SK-N-SH treated with all-trans-retinoic acid at 6 μM for 48 hours (cell line): ENCODE data around the gene CRACR2B.

Source experiments
- ESRRG ChIP-seq: fragments of 250-450 bp; sonication (Bioruptor Pico); IDR thresholded peaks from 2 replicates; pipeline ENCODE4 v1.6.1; 2021; ENCODE audit warnings: mild to moderate bottlenecking
- OSR1 ChIP-seq: fragments of 250-450 bp; sonication (Bioruptor Pico); IDR thresholded peaks from 2 replicates; pipeline ENCODE4 v1.8.0; 2022; ENCODE audit warnings: moderate library complexity, mild to moderate bottlenecking, inconsistent platforms
- RARB ChIP-seq: fragments of 250-450 bp; sonication (Bioruptor Pico); IDR thresholded peaks from 2 replicates; pipeline ENCODE4 v1.8.0; 2021; ENCODE audit warnings: mild to moderate bottlenecking, moderate library complexity
- SNAI2 ChIP-seq: fragments of 250-450 bp; sonication (Bioruptor Pico); IDR thresholded peaks from 2 replicates; pipeline ENCODE4 v1.5.0; 2020; ENCODE audit warnings: mild to moderate bottlenecking, moderate library complexity
- TCF4 ChIP-seq: fragments of 250-450 bp; sonication (Bioruptor Pico); IDR thresholded peaks from 2 replicates; pipeline ENCODE4 v1.8.0; 2021; ENCODE audit warnings: mild to moderate bottlenecking, moderate library complexity, borderline replicate concordance
- TOX ChIP-seq: fragments of 250-450 bp; sonication (Bioruptor Pico); IDR thresholded peaks from 2 replicates; pipeline ENCODE4 v1.8.0; 2021; ENCODE audit warnings: mild to moderate bottlenecking, moderate library complexity, borderline replicate concordance
- ZFP3 ChIP-seq: fragments of 250-450 bp; sonication (Bioruptor Pico); IDR thresholded peaks from 2 replicates; pipeline ENCODE4 v1.5.0; 2020; ENCODE audit warnings: mild to moderate bottlenecking, moderate library complexity
- TF ChIP-seq, protein P1 (sequence below): fragments of 250-450 bp; sonication (Bioruptor Pico); IDR thresholded peaks from 2 replicates; pipeline ENCODE4 v1.5.1; 2020; ENCODE audit warnings: low read depth, mild to moderate bottlenecking, moderate library complexity
- TF ChIP-seq, protein P2 (sequence below): fragments of 250-450 bp; sonication (Bioruptor Pico); IDR thresholded peaks from 2 replicates; pipeline ENCODE4 v1.5.1; 2021; ENCODE audit warnings: mild to moderate bottlenecking, moderate library complexity
- TF ChIP-seq, protein P3 (sequence below): fragments of 250-450 bp; sonication (Bioruptor Pico); IDR thresholded peaks from 2 replicates; pipeline ENCODE4 v1.8.0; 2020; ENCODE audit warnings: mild to moderate bottlenecking, moderate library complexity, borderline replicate concordance

DNA sequence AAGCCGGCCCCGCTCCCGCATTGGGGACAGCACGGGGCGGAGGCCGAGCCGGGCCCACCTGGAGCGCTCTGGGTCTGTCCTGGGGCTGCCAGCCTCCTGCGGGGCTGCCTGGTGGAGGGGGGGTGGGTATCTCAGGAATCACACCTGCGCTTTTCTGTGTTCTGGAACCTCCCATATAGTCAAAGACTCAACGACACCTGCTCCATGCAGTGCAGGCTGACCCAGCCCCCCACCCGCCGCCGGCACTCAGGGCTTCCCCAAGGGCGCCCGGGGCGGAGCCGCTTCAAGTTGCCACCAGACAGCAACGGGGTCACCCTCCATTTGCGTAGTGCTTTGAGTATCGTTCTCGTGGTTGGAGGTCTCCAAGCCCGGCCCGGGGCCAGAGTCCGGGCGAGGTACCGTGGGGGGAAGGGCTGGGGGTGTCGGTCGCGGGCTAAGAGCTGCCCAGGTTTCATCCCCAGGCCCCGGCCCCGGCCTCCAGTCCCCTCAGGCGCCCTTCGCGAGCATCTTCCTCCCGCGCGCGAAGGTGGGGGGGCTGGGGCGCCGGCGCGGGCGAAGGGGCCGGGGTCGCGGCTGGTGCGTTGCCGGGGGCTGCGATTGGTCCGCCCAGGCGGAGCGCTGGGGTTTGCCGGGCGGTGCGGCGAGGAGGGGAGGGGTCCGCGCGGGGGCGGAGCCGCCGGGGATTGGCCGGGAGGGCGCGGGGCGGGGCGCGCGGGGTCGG is 21.5 kb downstream of the CRACR2B start:
- no peak for TF ChIP-seq ZFP3 (CRISPR knock-in tag)
- TF ChIP-seq, protein P1, sequence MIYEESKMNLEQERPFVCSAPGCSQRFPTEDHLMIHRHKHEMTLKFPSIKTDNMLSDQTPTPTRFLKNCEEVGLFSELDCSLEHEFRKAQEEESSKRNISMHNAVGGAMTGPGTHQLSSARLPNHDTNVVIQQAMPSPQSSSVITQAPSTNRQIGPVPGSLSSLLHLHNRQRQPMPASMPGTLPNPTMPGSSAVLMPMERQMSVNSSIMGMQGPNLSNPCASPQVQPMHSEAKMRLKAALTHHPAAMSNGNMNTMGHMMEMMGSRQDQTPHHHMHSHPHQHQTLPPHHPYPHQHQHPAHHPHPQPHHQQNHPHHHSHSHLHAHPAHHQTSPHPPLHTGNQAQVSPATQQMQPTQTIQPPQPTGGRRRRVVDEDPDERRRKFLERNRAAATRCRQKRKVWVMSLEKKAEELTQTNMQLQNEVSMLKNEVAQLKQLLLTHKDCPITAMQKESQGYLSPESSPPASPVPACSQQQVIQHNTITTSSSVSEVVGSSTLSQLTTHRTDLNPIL (CRISPR knock-in tag), result no peak
- TF ChIP-seq, protein P2, sequence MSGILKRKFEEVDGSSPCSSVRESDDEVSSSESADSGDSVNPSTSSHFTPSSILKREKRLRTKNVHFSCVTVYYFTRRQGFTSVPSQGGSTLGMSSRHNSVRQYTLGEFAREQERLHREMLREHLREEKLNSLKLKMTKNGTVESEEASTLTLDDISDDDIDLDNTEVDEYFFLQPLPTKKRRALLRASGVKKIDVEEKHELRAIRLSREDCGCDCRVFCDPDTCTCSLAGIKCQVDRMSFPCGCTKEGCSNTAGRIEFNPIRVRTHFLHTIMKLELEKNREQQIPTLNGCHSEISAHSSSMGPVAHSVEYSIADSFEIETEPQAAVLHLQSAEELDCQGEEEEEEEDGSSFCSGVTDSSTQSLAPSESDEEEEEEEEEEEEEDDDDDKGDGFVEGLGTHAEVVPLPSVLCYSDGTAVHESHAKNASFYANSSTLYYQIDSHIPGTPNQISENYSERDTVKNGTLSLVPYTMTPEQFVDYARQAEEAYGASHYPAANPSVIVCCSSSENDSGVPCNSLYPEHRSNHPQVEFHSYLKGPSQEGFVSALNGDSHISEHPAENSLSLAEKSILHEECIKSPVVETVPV (CRISPR knock-in tag), result no peak
- TF ChIP-seq, protein P3, sequence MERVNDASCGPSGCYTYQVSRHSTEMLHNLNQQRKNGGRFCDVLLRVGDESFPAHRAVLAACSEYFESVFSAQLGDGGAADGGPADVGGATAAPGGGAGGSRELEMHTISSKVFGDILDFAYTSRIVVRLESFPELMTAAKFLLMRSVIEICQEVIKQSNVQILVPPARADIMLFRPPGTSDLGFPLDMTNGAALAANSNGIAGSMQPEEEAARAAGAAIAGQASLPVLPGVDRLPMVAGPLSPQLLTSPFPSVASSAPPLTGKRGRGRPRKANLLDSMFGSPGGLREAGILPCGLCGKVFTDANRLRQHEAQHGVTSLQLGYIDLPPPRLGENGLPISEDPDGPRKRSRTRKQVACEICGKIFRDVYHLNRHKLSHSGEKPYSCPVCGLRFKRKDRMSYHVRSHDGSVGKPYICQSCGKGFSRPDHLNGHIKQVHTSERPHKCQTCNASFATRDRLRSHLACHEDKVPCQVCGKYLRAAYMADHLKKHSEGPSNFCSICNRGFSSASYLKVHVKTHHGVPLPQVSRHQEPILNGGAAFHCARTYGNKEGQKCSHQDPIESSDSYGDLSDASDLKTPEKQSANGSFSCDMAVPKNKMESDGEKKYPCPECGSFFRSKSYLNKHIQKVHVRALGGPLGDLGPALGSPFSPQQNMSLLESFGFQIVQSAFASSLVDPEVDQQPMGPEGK, result no peak
- TF ChIP-seq SNAI2, result no peak
- no peak for TF ChIP-seq TCF4 (CRISPR knock-in tag)
- TF ChIP-seq TOX, result no peak
- TF ChIP-seq OSR1 (CRISPR knock-in tag), result no peak
- no peak for TF ChIP-seq ESRRG (CRISPR knock-in tag)
- no peak for TF ChIP-seq RARB (CRISPR knock-in tag)
